C4-2B (cell line): ENCODE results near the gene SGMS1.

Source experiments
- CTCF ChIP-seq: fragments of 450-650 bp; conservative IDR thresholded peaks from 2 replicates; pipeline ENCODE4 v1.5.1; 2017; ENCODE audit warnings: mild to moderate bottlenecking
- ZFX ChIP-seq: fragments of 450-650 bp; IDR thresholded peaks from 2 replicates; pipeline ENCODE4 v1.6.1; 2017

GRCh38 chr10:50279489-50279888, 344.3 kb downstream of the SGMS1 start:
- TF ChIP-seq CTCF (no peak), ZFX (no peak)
